ENCODE results near the gene BRME1. TPM values are rescaled to one million over a fixed set of nuclear protein-coding genes. Genes with fewer than 3 reads are reported as not detected.

BRME1 gene
- total RNA-seq, 1 donor from 2014 or later, result 0.68 TPM

DNA sequence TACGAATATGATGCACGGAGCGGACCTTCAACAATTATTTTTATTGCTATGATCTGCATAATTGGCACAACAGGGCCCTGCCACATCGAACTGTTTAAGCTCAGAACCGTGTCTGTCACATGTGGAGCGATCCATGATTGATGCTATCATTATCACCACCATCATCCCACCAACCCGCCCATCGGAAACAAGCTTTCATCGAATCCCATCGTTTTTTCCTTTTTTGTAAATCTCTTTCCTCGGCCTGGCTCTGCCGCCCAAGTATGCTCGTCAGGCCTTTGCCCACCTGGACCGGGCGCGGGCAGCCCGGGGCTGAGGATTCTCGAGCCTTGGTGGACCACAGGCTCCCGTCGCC lies 45.9 kb upstream of the BRME1 start:
- Histone ChIP-seq H3K9me3 (ENCODE audit: insufficient read depth, low read depth, low read length) (no peaks in the 10 kb centered on the region), H3K9ac (ENCODE audit: low read length) (no peak overlapping the region), H3K27me3 (ENCODE audit: insufficient read depth, low read length) (no peaks in the 10 kb centered on the region), H3K79me2 (ENCODE audit: insufficient read depth, low read length) (peaks cover 19% of the 10 kb centered on the region), H3K4me1 (ENCODE audit: insufficient read depth, low read length) (peaks cover 7% of the 10 kb centered on the region), H4K20me1 (ENCODE audit: insufficient read depth, low read length) (peaks cover 18% of the 10 kb centered on the region), H3K4me3 (ENCODE audit: insufficient read depth, low read depth, low read length) (peak overlapping the region; percentile 57), H3K36me3 (ENCODE audit: insufficient read depth, low read length) (peaks cover 6% of the 10 kb centered on the region), H3K4me2 (ENCODE audit: low read length) (peak overlapping the region; percentile 80), H3K27ac (ENCODE audit: low read depth, low read length) (no peak overlapping the region), H2AFZ (ENCODE audit: low read depth, low read length) (peak overlapping the region; percentile 55)
- FAIRE-seq (no peak), DNase-seq (ENCODE audit: low read depth) (no peak)
- Mint-ChIP-seq H3K27ac (ENCODE audit: unreplicated experiment) (peak overlapping the region; percentile 62), H3K4me3 (ENCODE audit: unreplicated experiment) (peak overlapping the region; percentile 89), H3K36me3 (ENCODE audit: low read depth, unreplicated experiment) (peaks cover 6% of the 10 kb centered on the region), H3K4me1 (ENCODE audit: low read depth, unreplicated experiment) (peaks cover 3% of the 10 kb centered on the region), H3K9me3 (ENCODE audit: unreplicated experiment) (no peaks in the 10 kb centered on the region), H3K27me3 (ENCODE audit: low read depth, unreplicated experiment) (no peaks in the 10 kb centered on the region)
- TF ChIP-seq EZH2 (IDR thresholded peaks at IDR 0.05; ENCODE audit: insufficient read depth, low read length), result no peak

DNA sequence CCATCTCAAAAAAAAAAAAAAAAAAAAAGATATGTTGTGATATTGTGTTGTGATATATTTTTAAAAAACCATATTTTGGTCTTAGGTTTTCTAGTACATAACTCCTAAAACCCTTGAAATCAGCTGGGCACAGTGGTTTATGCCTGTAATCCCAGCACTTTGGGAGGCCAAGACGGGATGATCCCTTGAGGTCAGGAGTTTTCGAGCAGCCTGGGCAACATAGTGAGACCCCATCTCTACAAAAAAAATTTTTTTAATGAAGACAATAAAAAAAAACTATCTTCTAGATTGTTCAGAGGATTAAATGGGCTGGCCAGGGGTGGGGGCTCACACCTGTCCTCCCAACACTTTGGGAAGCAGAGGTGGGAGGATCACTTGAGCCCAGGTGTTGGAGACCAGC lies 45.1 kb upstream of the BRME1 start:
- H3K27me3 Mint-ChIP-seq (ENCODE audit: low read depth, unreplicated experiment), result no peaks in the 10 kb centered on the region
- no peaks in the 10 kb centered on the region for H3K36me3 ChIP-seq (ENCODE audit: insufficient read depth, low read length)
- peaks cover 3% of the 10 kb centered on the region for H3K4me1 Mint-ChIP-seq (ENCODE audit: low read depth, unreplicated experiment)

DNA sequence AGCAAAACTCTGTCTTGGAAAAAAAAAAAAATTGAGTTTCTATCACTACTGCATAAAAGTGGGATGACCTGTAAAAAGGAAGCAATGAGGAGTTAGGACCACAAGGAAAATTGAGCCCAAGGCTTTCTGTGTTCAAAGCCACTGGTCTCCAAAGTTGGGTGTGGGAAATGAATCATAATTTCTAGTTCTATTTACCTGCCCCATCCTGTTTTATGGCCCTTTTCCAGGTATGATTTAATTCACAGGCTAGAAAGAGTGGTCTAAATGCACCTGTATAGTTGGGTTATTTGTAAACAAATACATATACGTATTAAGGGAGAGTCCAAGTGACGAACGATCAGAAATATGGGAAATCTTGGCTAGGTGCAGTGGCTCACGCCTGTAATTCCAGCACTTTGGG lies 40.5 kb upstream of the BRME1 start:
- H3K79me2 ChIP-seq (ENCODE audit: insufficient read depth, low read length), result no peaks in the 10 kb centered on the region
- H3K4me3 Mint-ChIP-seq (ENCODE audit: unreplicated experiment), result no peak overlapping the region
- TF ChIP-seq CTCF (IDR thresholded peaks at IDR 0.05; ENCODE audit: insufficient read depth, low read depth, low read length) (no peak), EZH2 (IDR thresholded peaks at IDR 0.05; ENCODE audit: insufficient read depth, low read length) (no peak)

More for the DNA sequence above, 45.1 kb upstream of the BRME1 start:
- no peak for FAIRE-seq
- H3K4me1 ChIP-seq (ENCODE audit: insufficient read depth, low read length), result peaks cover 7% of the 10 kb centered on the region
- H4K20me1 ChIP-seq (ENCODE audit: insufficient read depth, low read length), result peaks cover 18% of the 10 kb centered on the region
- no peak overlapping the region for H3K4me3 ChIP-seq (ENCODE audit: insufficient read depth, low read depth, low read length)
- H3K27ac ChIP-seq (ENCODE audit: low read depth, low read length), result no peak overlapping the region
- Mint-ChIP-seq H3K4me3 (ENCODE audit: unreplicated experiment) (no peak overlapping the region), H3K36me3 (ENCODE audit: low read depth, unreplicated experiment) (peaks cover 6% of the 10 kb centered on the region), H3K27ac (ENCODE audit: unreplicated experiment) (no peak overlapping the region), H3K9me3 (ENCODE audit: unreplicated experiment) (no peaks in the 10 kb centered on the region)
- H3K4me2 ChIP-seq (ENCODE audit: low read length), result no peak overlapping the region
- H3K79me2 ChIP-seq (ENCODE audit: insufficient read depth, low read length), result peaks cover 19% of the 10 kb centered on the region
- no peak for DNase-seq (ENCODE audit: low read depth)
- H3K27me3 ChIP-seq (ENCODE audit: insufficient read depth, low read length), result no peaks in the 10 kb centered on the region
- H3K9me3 ChIP-seq (ENCODE audit: insufficient read depth, low read depth, low read length), result no peaks in the 10 kb centered on the region
- H2AFZ ChIP-seq (ENCODE audit: low read depth, low read length), result no peak overlapping the region
- TF ChIP-seq CTCF (IDR thresholded peaks at IDR 0.05; ENCODE audit: insufficient read depth, low read depth, low read length), result no peak
- no peak for TF ChIP-seq EZH2 (IDR thresholded peaks at IDR 0.05; ENCODE audit: insufficient read depth, low read length)
- no peak overlapping the region for H3K9ac ChIP-seq (ENCODE audit: low read length)

More for the DNA sequence above, 40.5 kb upstream of the BRME1 start:
- no peak overlapping the region for H2AFZ ChIP-seq (ENCODE audit: low read depth, low read length)
- no peaks in the 10 kb centered on the region for H4K20me1 ChIP-seq (ENCODE audit: insufficient read depth, low read length)
- no peaks in the 10 kb centered on the region for H3K36me3 ChIP-seq (ENCODE audit: insufficient read depth, low read length)
- Mint-ChIP-seq H3K9me3 (ENCODE audit: unreplicated experiment) (peaks cover 4% of the 10 kb centered on the region), H3K27me3 (ENCODE audit: low read depth, unreplicated experiment) (peaks cover 3% of the 10 kb centered on the region), H3K36me3 (ENCODE audit: low read depth, unreplicated experiment) (no peaks in the 10 kb centered on the region), H3K4me1 (ENCODE audit: low read depth, unreplicated experiment) (no peaks in the 10 kb centered on the region), H3K27ac (ENCODE audit: unreplicated experiment) (no peak overlapping the region)
- no peak overlapping the region for H3K4me3 ChIP-seq (ENCODE audit: insufficient read depth, low read depth, low read length)
- no peak overlapping the region for H3K9ac ChIP-seq (ENCODE audit: low read length)
- no peak overlapping the region for H3K4me2 ChIP-seq (ENCODE audit: low read length)
- DNase-seq (ENCODE audit: low read depth), result no peak
- no peaks in the 10 kb centered on the region for H3K4me1 ChIP-seq (ENCODE audit: insufficient read depth, low read length)
- H3K9me3 ChIP-seq (ENCODE audit: insufficient read depth, low read depth, low read length), result no peaks in the 10 kb centered on the region
- H3K27ac ChIP-seq (ENCODE audit: low read depth, low read length), result no peak overlapping the region
- FAIRE-seq, result no peak
- peaks cover 3% of the 10 kb centered on the region for H3K27me3 ChIP-seq (ENCODE audit: insufficient read depth, low read length)
